ENCODE measurements around the gene CHIT1.

CHIT1 gene

DNA sequence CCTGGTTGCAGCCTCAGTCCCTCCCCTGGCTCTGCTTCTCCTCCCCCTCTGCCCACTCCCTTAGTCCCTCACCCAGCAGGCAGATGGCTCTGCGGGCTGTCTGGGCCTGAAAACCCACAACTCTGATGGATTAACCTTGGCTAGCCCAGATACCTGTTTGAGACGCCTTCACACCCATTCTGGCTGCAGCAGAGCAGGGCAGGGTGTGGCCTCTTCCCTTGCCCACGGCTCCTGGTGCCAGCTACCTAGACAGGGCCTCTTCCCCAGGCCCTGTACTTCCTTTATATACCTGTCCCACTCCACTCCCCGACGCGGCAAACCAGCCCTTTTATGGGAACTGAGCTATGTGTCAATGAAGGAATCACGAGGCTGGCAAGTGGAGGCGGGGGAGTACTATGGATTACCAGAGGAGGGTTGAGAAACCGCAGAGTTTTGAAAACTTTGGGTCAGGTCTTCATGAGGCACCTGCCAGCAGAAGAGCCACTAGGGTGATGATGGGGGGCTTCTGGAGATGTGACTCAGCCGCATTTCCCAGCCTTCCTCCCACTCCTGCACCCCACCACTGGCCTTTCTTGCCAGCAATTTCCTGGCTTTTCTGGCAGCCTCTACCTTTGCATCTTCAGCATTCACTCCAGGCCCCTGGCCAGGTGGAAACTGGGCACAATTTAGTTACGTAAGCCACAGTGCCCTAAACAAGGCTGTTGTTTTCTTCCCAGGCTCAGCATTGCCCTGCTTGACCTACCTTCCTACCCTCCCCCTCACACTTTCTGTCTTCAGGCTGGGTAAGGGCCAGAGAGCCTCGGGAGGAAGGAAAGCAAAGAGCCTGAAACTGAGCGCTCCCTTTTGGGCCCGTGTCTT lies 42.8 kb downstream of the CHIT1 start, which contains the start of gene CHI3L1:
Gene CHI3L1, minus strand, starts transcription at position 259 of the 858 bp plus-strand sequence. Its CDS starts 81 bp downstream, at position 178.
- no peak for DNase-seq

DNA sequence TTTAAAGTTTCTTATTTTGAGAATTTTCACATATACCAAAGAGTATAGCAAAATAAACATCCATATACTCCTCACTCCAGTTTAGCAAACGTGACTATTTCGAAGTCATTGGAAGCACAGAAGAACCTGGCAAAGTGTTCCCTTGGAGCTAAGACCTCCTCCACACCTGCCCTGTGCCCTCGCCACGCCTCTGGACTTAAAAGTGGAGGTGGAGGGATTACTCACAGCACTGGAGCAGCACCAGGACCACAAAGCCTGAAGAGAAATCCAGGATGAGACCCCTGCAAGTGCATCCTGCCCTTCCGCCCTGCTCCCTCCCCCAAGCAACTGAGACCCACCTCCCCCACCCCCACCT lies 43.4 kb downstream of the CHIT1 start:
- DNase-seq = no peak

DNA sequence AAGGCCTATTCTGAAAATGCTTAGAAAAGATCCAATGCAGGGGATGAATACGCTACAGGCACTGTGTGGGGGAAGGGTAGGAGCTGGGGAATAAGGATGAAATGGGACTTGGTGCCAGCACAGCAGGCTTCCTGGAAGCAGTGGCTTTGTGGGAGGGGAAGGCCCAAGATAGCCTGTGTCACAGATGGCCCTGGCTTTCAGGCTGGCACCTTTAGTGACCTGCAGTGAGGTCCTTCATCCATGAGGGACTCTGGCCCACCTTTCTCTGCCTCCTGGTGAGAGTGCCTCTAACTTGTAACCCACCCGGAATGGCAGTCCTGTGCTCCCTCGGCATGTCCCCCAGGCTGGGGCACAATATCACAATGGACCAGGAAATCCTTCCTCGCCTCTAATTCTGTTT lies 43.9 kb downstream of the CHIT1 start:
- DNase-seq = no peak

DNA sequence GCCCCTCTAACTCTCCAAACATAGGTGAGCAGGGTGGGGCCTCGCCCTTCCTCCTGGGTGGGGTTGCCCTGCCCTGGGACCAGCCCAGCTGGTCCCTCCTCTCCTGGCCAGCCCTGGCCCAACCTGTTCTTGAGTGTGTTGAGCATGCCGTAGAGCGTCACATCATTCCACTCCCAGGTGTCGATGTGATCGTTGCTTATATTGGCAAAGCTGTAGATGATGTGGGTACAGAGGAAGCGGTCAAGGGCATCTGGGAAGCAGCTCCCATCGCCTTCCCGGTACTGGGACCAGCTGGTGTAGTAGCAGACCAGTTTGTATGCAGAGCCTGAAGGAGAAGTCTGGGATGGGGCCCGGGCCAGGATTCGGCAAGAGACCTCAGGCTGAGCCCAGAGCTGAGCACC lies 44.4 kb downstream of the CHIT1 start:
- no peak for DNase-seq

DNA sequence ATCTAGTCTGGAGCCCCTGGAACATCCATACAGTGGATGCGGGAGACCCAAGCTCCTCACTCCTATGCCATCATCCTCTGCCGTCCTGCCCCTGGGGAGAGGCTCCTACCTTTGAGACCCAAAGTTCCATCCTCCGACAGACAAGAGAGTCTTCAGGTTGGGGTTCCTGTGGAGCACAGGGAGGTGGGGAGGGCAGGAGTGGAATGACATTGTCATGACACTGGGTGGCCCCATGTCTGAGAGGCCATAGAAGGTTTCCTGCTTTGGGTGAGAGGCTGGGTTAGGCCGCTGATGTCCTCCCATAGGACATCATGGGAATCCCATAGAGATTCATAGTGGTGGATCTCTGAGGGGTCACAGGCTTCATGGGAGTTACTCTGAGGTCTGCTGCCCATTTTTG lies 45.0 kb downstream of the CHIT1 start:
- DNase-seq = no peak

DNA sequence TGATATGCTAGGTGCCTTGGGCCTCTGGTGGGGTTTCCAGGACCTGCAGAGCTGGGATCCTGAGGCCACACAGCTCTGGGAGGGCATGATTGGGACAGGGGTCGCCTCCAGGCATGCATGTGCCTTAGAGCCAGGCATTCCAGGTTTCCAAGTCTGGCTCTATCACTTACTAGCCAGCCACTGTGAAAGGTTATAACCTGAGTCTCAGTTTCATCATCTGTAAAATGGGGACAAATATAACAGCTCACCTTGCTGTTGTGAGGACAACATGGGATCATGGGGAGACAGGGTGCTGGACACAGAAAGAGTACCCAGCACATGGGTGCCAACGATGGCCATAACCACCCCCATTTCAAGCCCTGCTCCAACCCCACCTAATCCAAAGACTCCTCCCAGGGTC lies 45.6 kb downstream of the CHIT1 start:
- DNase-seq = no peak

DNA sequence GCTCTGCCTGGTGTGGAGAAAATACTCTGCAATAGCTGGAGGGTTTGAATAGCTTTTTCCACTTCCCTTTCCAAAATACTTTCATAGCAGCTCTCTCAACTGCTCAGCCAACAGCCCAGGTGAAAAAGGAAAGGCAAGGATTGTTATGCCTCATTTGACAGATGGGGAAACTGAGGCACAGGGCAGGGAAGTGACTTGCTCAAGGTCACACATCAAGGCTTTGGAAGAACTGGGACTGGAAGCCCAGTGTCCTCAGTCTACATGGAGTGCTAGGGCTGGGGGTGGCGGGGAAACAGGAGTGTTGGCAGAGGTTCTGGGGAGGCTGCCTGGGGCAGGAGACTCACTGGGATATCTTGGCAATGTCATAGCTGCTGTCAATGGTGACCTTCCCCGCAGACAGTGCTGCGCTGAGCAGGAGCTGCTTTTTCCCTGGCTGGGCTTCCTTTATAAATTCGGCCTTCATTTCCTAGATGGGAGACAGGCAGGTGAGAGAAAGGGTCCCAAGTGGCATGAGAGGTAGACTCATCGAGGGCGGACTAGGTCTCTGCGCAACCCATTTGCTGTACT lies 47.0 kb downstream of the CHIT1 start:
- no peak for DNase-seq

DNA sequence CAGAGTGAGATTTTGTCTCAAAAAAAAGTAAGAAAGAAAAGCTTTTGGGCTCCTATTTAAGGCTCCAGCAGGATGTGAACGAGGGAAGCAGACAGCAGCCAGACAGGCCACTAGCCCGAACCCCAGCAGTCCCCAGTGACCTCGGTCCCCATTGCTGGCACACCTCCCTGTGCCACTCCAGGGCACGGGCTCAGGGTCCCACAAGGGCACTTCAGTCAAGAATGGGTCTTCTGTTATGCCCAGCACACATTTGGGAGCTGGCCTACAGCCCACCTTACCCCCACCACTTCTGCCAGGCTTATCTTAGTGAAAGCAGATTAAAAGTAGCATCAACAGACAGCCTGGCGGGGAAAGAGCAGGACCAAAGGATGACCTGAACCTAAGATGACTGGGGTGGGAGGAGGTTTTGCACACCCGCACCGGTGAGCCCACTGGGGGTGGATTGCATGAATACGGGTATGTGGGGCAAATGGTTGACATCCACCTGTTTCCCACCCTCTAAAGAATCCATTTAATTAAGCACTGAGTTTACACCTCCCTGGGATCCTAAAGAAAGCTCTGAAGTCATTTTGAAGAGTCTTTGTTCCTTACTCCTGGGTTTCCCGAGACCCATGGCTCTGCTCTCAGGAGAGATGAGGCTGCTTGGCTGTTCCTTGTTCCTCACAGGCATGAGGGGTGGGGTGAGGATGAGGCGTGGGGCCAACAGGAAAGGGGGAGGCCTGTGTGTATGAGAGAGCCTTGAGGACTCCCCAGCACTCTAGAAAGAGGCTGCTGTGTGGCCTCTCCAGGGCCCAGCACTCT lies 47.7 kb downstream of the CHIT1 start:
- DNase-seq = no peak

DNA sequence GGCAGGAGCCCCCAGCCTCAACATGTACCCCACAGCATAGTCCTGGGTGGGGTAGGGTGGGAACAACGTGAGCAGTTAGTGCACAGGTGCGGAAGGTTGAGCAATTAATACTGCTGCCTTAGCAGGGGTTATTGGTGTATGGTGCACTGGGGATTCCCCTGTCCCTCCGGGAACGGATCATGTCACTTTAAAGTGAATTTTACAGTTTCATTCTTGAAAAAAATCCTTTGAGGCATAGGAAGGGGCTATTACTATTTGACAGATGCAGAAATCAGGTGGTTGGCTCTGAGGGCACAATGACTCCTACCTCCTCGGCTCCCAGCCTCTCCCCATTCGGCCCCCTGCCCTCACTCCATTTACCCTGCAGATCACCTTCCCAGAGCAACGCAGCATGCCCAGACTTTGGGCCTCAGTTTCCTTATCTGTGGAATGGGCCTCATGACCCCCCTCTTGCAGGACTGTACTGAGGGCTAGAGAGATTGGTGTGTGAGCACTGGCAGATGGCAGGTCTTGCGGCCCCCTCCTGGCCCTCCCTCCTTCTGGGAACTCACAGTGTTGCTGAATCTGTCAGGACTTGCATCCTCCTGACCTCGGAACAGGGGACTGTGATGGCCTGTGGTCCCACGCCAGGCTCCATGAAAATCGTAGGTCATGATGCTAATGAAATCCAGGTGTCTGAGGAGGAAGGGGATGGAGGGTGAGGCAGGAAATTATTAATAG lies 48.7 kb downstream of the CHIT1 start:
- no peak for DNase-seq

DNA sequence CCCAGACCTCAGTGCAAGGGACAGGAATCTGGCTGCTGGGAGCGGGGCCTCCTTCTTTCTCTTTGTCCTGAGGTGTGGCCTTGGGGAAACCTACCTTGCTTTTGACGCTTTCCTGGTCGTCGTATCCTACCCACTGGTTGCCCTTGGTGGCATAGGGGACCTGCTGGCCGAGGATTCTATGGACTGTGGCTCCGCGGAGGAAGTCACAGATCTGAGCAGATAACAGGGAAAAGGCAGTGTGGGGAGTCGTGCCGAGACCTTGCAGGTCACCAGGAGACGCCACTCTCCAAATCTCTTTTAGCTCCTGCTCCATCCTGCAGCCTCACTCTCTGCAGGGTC lies 49.8 kb downstream of the CHIT1 start:
- no peak for DNase-seq

DNA sequence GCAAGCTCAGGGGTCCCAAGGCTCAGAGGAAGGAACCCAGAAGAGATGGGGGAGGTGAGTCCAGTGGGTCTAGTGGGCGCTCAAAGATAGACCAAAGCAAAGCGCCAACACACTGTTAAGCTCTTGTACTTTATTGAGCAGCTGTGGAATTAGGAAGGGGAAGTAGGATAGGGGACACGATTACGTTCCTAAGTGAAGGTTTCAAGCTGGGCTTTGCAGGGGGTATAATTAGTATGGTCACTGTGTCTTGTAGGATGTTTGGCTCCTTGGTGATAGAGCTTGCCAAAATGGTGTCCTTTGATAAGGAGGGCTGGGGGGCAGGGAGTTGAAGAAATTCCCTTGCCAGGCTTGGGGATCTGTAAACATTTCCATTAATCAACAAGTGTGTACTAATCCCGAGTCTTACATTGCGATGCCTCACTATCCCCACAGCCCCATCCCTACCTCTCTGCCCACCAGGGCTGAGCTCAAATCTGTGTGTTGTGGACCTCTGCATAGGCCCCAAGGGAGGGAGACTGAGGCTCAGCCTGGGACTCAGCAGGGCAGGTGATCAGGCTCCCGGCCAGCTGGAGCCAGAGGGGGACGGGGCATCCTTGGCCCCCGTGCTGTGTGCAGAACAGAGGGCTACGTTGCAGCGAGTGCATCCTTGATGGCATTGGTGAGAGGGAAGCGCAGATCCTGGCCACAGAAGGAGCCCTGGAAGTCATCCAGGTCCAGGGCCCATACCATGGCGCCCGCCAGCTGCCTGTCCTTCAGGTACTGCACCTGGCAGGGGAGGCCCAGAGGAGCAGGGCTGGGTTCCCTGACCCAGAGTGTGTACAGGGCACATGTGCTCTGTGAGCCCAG lies 50.4 kb downstream of the CHIT1 start:
- no peak for DNase-seq

DNA sequence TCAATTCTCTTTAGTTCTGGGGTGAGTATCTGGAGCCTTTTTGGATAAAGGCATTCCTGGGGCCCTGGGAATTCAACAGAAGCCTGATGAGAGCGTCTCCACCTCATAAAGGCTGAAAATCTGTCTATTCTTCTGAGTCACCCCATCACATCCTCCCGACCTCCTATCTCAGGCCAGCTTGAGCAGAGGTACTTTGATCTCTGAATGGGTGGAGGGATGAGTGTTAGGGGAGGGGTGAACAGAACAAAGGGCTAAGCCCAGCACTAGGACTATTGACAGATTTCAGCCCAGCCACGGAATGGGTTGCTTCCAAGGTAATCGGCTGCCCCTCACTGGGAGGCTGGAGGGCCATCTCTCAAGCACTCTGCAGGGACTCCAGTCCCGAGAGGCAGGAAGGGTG lies 51.4 kb downstream of the CHIT1 start:
- no peak for DNase-seq

DNA sequence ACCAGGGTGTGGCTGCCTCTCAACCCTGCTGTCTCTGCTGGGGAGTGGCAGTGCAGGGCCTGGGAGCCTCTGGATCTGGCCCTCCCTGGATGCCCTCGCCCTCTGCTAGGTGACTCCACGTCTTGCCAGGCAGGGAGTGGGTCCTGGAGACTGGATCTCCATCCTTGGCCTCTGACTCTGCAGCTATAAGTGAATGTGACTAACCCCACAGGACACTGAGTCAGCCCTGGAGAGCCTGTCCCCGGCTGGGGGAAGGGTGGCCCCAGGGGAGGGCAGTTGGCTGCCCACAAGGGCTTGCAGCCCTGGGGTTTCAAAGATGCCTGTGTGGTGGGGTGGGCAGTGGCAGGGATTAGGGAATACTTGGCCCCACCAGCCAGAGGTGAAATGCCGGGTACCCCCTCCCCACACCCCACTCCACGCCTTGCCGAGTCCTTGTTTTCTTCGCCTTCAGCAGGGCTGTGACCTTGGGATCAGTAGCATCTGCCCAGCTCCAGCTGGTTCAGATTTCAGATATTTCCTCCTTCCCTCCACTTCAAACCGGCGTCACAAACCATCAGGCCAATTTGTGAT lies 51.9 kb downstream of the CHIT1 start:
- no peak for DNase-seq

DNA sequence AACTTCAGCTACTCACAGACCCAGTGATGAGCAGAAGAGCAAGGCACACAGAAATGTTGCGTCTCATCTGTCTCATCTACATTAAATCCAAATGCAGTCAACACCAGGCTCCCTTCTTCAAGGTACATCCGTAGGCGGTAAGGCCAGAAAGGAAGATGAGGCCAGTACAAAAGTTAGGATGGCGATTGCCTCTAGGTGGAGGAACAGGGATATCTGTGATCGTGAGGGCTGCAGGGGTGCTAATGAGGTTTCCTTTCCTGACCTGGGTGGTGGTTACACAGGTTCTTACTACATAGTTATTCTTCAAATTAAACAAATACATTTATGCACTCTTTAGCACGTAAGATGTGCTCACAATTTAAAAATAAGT lies 52.5 kb downstream of the CHIT1 start:
- no peak for DNase-seq

DNA sequence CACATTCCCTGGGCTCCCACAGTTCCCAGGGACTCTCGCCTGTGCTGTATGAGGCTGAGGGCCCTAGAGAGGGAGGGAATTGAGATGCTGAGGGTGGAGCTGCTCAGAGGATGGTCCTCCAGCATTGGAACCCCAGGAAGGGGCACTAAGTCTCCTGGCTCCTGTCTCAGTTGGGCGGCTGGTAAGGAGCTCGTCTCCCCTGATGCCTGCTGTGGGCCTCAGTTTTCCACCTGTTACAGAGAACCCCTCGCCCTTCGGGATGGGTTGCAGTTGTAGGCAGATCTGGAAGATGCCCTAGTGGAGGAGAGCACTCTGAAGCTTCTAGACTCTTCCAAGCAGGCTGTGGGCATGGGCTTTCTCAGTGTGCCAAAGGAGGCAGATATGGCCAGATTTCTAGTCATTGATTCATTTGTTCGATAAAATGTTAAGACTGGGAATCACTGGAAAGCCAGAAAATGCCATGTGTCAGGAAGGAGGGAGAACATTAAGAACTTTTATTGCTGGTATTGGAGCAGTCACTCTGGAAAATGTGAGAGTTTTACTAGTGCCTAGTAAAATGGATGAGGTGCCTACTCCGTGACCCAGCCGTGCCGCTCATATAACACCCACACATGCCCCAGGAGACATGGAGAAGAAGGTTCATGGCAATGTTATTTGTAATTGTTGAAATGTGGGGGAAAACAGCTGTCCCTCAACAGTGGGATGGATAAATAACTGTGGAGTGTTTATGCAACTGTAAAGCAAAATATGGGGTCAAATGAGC lies 53.0 kb downstream of the CHIT1 start:
- DNase-seq = no peak

DNA sequence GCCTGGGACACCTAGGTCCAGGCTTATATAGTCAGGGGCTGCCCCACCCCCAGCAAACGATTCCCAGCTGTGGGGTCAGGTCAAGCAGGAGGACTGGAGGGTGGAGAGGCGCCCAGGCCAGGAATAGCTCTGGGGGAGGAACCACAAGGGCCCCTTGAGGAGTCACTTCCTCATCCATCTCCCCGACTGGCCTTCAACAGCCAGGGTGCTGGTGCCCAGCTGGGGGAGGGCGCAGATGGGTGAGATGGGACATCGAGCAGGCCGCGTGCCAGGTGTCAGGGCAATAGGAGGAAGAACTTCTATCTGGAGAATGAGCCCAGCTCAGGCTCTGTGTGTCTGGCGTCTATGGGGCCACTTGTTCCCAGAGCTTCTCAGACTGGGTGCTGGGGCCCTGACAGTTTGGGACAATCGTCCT lies 53.6 kb downstream of the CHIT1 start:
- no peak for DNase-seq

DNA sequence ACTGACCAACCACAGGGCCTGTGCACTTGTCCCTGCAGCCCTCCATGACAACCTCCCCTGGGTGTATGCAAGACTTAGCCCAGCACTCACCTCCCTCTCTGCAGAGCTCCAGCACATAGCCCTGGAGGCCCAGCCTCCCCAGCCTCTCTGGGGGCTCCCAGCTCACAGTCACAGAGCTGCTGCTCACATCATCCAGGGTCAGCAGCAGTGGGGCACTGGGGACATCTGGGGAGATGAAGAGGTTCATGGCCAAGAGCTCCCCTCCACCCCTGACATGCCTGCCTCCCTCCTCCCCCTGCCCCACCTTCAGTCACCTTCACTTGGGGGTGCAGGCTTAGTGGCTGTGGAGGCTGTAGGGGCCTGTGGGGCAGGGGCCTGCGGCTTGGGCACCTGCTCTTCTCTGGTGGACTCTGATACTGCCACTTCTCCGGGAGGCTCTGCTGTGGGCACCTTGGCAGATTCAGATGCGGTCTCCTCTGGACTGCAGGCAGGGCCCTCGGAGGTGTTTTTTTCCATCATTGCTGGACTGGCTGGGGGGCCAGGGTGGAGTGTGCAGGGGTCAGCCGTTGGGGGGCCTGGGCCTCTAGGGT lies 54.1 kb downstream of the CHIT1 start, which contains the start of gene MYBPH:
Gene MYBPH, minus strand, starts transcription at position 590 of the 590 bp plus-strand sequence. Its CDS starts 71 bp downstream, at position 519.
- no peak for DNase-seq

DNA sequence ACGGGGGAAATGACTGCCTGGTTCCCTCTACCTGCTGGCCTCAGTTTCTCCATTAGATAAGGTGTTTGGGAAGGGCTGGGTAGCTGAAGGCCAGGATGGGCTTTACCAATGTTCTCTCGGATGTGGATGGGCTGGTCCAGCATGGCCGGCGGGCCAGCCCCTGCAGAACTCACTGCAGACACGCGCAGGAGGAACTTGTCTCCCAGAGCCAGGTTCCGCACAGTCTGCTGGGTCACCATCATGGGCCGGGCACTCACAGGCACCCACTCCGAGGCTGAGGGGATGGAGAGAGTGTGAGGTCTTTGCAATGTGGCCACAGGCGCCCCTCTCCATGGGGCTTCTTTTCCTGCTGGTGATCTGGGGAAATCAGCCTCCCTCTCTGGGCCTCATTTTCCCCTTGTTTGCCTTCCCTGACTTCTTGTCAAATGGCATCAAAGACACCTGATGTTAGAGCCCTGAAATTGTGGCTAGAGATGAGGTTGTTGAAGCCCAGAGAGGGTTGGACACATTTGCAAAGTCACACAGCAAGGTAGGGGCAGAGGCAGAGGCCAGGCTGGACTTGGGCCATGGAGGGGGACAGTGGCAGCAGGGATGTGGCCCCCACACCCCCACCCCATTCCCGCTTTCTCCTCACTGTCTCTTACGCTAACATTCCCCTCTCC lies 55.0 kb downstream of the CHIT1 start:
- DNase-seq = no peak

DNA sequence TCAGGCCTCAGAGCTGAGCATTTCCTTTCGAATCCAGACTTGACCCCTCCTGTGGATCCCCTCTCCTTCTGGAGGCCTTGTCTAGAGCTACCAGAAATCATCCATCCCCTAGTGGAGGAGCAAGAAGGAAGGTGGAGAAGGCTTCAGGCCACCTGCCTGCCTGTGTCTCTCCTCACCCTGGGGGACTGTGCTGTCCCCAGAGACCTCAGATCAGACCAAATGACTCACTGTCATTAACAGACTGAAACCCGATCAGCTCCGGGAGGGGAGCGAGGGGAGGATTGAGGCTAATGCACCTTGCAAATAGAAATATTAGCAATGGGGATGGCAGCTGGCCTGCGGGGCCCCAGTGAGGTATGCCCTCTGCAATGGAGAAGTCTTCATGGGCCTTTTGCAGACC lies 55.9 kb downstream of the CHIT1 start:
- DNase-seq = no peak

DNA sequence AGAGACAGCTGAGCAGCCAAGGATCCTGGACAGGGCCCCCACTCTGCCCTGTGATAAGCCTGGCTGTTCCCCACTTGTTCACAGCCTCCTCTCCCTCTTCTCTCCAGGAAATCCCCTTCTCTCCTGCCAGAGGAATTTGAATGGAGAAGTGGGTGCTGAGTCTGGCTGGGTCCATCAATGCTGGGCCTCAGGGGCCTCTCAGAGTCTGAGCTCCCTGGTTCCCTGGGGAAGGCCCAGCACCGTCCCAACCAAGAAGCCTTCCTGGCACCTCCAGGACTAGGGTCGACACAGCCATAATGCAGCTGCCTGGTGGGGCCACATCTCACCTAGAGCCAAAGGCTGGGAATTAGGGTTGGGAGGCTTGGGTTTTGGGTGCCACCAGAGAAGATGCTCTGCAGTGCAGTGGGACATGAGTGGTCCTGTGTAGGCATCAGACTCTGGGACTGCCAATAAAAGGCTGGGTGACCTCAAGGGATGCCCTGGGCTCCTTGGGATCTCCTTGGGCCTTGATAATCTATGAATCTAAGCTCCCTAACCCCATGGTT lies 56.4 kb downstream of the CHIT1 start:
- no peak for DNase-seq

All from stimulated activated CD4-positive, alpha-beta T cell treated with anti-CD3 and anti-CD28 coated beads, Interleukin-1b, Interleukin-23, amount 100 ng/mL, for 48 hours (primary cell).